Glutamatergic neuron (in vitro differentiated cells): Measurements from ENCODE around the gene CDK5. TPM values are rescaled to one million over a fixed set of nuclear protein-coding genes. Genes with fewer than 3 reads are reported as not detected.
A peak's percentile ranks its signal among the peaks of the same experiment; 100 is the strongest.
"Not testable (repeated sequence)": the region's sequence is repeated elsewhere in the genome, so short reads cannot be mapped to it uniquely, and the experiment has no call there.

Source experiments
- DNase-seq: peaks from one replicate; pipeline ENCODE4 v3.0.0; 2022
- H3K27ac Mint-ChIP-seq: one replicate; pipeline ENCODE4 v1.8.0; 2020; ENCODE audit warnings: mild to moderate bottlenecking, mixed read lengths, inconsistent platforms; ENCODE audit not compliant: unreplicated experiment
- H3K27me3 Mint-ChIP-seq: one replicate; pipeline ENCODE4 v1.8.0; 2020; ENCODE audit warnings: mild to moderate bottlenecking, moderate library complexity, mixed read lengths, inconsistent platforms; ENCODE audit not compliant: unreplicated experiment
- H3K36me3 Mint-ChIP-seq: one replicate; pipeline ENCODE4 v1.8.0; 2020; ENCODE audit warnings: mild to moderate bottlenecking, mixed read lengths, inconsistent platforms; ENCODE audit not compliant: unreplicated experiment
- H3K4me1 Mint-ChIP-seq: one replicate; pipeline ENCODE4 v1.8.0; 2020; ENCODE audit warnings: mild to moderate bottlenecking, low read depth, mixed read lengths, inconsistent platforms; ENCODE audit not compliant: unreplicated experiment
- H3K4me3 Mint-ChIP-seq: one replicate; pipeline ENCODE4 v1.8.0; 2020; ENCODE audit warnings: mild to moderate bottlenecking, mixed read lengths, inconsistent platforms; ENCODE audit not compliant: unreplicated experiment
- H3K9me3 Mint-ChIP-seq: one replicate; pipeline ENCODE4 v1.8.0; 2020; ENCODE audit warnings: mild to moderate bottlenecking, moderate library complexity, mixed read lengths, inconsistent platforms; ENCODE audit not compliant: unreplicated experiment
- CTCF ChIP-seq: fragments of 200-600 bp; sonication (generic); IDR thresholded peaks from one replicate; pipeline ENCODE4 v1.5.0; 2021; ENCODE audit not compliant: partially characterized antibody, unreplicated experiment
- total RNA-seq: library from RNA; stranded (reverse); fragmentation: NEBNext Ultra II Directional; extraction: Animal tissue kit (Norgen Biotek cat#: 25700); gene quantifications from one replicate; pipeline ENCODE4 v1.2.1, GENCODE V29; 2021; ENCODE audit not compliant: unreplicated experiment

The CDK5 gene
- total RNA-seq, 1 donor from 2014 or later: 52.9 TPM

GRCh38 chr7:151031011-151031410, 26.7 kb downstream of the CDK5 start:
- no peak overlapping the region for H3K27ac Mint-ChIP-seq
- H3K4me1 Mint-ChIP-seq: peaks cover 13% of the 10 kb centered on the region
- H3K36me3 Mint-ChIP-seq: no peaks in the 10 kb centered on the region
- H3K9me3 Mint-ChIP-seq: peaks cover 12% of the 10 kb centered on the region
- no peak for DNase-seq
- no peak for TF ChIP-seq CTCF
- no peak overlapping the region for H3K4me3 Mint-ChIP-seq
- peaks cover 15% of the 10 kb centered on the region for H3K27me3 Mint-ChIP-seq

- Mint-ChIP-seq H3K27me3 (peaks cover 15% of the 10 kb centered on the region), H3K27ac (peak overlapping the region; percentile 97), H3K4me1 (peaks cover 19% of the 10 kb centered on the region), H3K4me3 (peak overlapping the region; percentile 93), H3K36me3 (no peaks in the 10 kb centered on the region), H3K9me3 (peaks cover 12% of the 10 kb centered on the region)
- no peak for TF ChIP-seq CTCF
- DNase-seq: no peak
Observed at GRCh38 chr7:151028948-151029501, 28.7 kb downstream of the CDK5 start.

GRCh38 chr7:151028131-151028947, 29.4 kb downstream of the CDK5 start, which contains the start of gene ABCB8:
Gene ABCB8 (plus strand): TSS chr7:151028450. CDS start chr7:151028516, 66 bp downstream.
- Mint-ChIP-seq H3K4me1 (peaks cover 21% of the 10 kb centered on the region), H3K36me3 (no peaks in the 10 kb centered on the region), H3K4me3 (peak within 1 kb of the TSS; percentile 93), H3K27ac (peak within 1 kb of the TSS; percentile 97), H3K9me3 (peaks cover 13% of the 10 kb centered on the region), H3K27me3 (peaks cover 15% of the 10 kb centered on the region)
- TF ChIP-seq CTCF: no peak
- DNase-seq: peak; percentile 95

GRCh38 chr7:151027728-151028130, 30.0 kb downstream of the CDK5 start:
- H3K9me3 Mint-ChIP-seq: peaks cover 19% of the 10 kb centered on the region
- peak overlapping the region; percentile 97 for H3K27ac Mint-ChIP-seq
- H3K4me1 Mint-ChIP-seq: peaks cover 26% of the 10 kb centered on the region
- DNase-seq, H3K36me3 Mint-ChIP-seq: not testable (repeated sequence)
- peak overlapping the region; percentile 93 for H3K4me3 Mint-ChIP-seq
- peaks cover 20% of the 10 kb centered on the region for H3K27me3 Mint-ChIP-seq

- H3K9me3 Mint-ChIP-seq: peaks cover 20% of the 10 kb centered on the region
- H3K27me3 Mint-ChIP-seq: peaks cover 20% of the 10 kb centered on the region
- H3K27ac Mint-ChIP-seq: peak overlapping the region; percentile 97
- peaks cover 27% of the 10 kb centered on the region for H3K4me1 Mint-ChIP-seq
- DNase-seq, H3K36me3 Mint-ChIP-seq: not testable (repeated sequence)
- peak overlapping the region; percentile 93 for H3K4me3 Mint-ChIP-seq
Observed at GRCh38 chr7:151026771-151027727, 30.6 kb downstream of the CDK5 start.
